Transverse colon (tissue), 4 donors: ENCODE data around the gene OR1D5. TPM values are rescaled to one million over a fixed set of nuclear protein-coding genes. Genes with fewer than 3 reads are reported as not detected.

ENCODE experiments used
- DNase-seq: peaks from one replicate; pipeline ENCODE4 v3.0.0-alpha.2; 2019
- H3K27ac ChIP-seq, 4 donors: fragments of 200-600 bp; sonication (generic); 2 replicates each; pipeline ENCODE4 v1.5.1; 2016 to 2018; ENCODE audit warnings: inconsistent platforms in 4 of 4
- H3K27me3 ChIP-seq: fragments of 200-600 bp; sonication (generic); 2 replicates; pipeline ENCODE4 v1.5.1; 2017; ENCODE audit warnings: inconsistent platforms
- H3K36me3 ChIP-seq, 4 donors: fragments of 200-600 bp; sonication (generic); 2 replicates each; pipeline ENCODE4 v1.5.1; 2017 to 2019; ENCODE audit warnings: inconsistent platforms in 4 of 4
- H3K4me1 ChIP-seq, 4 donors: fragments of 200-600 bp; sonication (generic); 2 replicates each; pipeline ENCODE4 v1.5.1; 2017 to 2020; ENCODE audit warnings: inconsistent platforms in 4 of 4
- H3K4me3 ChIP-seq, 4 donors: fragments of 200-600 bp; sonication (generic); 1 replicate in 1 of 4; 2 replicates in 3 of 4; pipeline versions ENCODE4 v1.5.1 to v1.6.1; 2017 to 2019; ENCODE audit warnings: inconsistent platforms in 4 of 4
- H3K9me3 ChIP-seq, 2 donors: fragments of 200-600 bp; sonication (generic); 2 replicates each; pipeline ENCODE4 v1.5.1; 2017 to 2019; ENCODE audit warnings: inconsistent platforms in 2 of 2
- EP300 ChIP-seq: sonication (generic); formaldehyde crosslinking; IDR thresholded peaks from one replicate; pipeline ENCODE4 v1.6.1; 2017; ENCODE audit warnings: antibody characterized with exemption, low read depth
- POLR2A ChIP-seq: fragments of 450-650 bp; IDR thresholded peaks from one replicate; pipeline ENCODE4 v1.6.1; 2016; ENCODE audit warnings: antibody characterized with exemption, mild to moderate bottlenecking, moderate library complexity
- POLR2AphosphoS5 ChIP-seq, 3 donors: sonication (generic); formaldehyde crosslinking; IDR thresholded peaks; one replicate each; pipeline ENCODE4 v1.6.1; 2016; ENCODE audit warnings: antibody characterized with exemption in 3 of 3
- WGBS, 2 donors: methylation state at CpG; one replicate each; pipeline ENCODE4 v1.1.5; 2018; ENCODE audit warnings: low coverage in 1 of 2; 5-methylcytosine and 5-hydroxymethylcytosine counted together
- in situ Hi-C, 4 donors: fragments of 200-750 bp; cut with MboI; loops; one replicate each; pipeline versions ENCODE4 v1.15.0 to v1.15.1; 2017; ENCODE audit warnings: low sequenced_read_pairs in 3 of 4, low pct_ligation_motif_present in 1 of 4, low pct_unique_long_range_greater_than_20kb in 1 of 4
- intact Hi-C: fragments of 100-400 bp; cut with DNase I; formaldehyde crosslinking; loops from one replicate; pipeline ENCODE4 v1.15.1; 2023; ENCODE audit warnings: low total_unique reads
- total RNA-seq, 4 donors: library from RNA; depleted of rRNA; stranded (reverse); fragments of >200 nt; gene quantifications; one replicate each; pipeline ENCODE4 v1.1.0, GENCODE V29; 2016
- TF ChIP-seq, protein P1 (sequence below), 5 experiments: fragments of 200-600 bp in 3 of 5; fragments of 450-650 bp in 2 of 5; sonication (generic) in 3 of 5; IDR thresholded peaks; 1 replicate in 2 of 5; 2 replicates in 3 of 5; pipeline ENCODE4 v1.5.1; 2016 to 2017; ENCODE audit warnings: antibody characterized with exemption in 5 of 5, inconsistent platforms in 3 of 5, mild to moderate bottlenecking in 2 of 5, moderate library complexity in 1 of 5

OR1D5 gene
- total RNA-seq, 4 donors from 2014 or later: not detected

DNA sequence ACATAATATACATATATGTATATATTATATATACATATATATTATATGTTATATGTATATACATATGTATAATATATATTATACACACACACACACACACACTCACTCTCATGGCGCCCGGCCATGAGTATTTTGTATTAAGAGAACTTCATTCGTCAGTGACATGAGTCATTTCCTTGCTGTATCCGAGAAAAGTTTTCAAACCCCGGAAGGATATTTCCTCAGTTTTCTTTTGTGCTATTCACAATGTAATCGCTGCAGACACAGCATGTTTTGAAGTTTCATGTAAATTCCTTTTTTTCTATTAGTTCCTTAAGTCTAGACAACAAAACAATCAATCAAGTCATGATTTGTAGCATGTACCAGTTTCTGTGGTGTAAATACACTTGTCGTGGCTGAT lies 33.3 kb downstream of the OR1D5 start:
- in situ Hi-C loops: loop anchor here in 3 of 4 donors (25.0 kb wide), 1 partner anchor 607 kb away; the partner anchor contains the start of genes CTNS (in 3 of the 3) and SHPK (in 3 of the 3)
- peaks cover 0 to 9% (median 0%) of the 10 kb centered on the region in 4 donors for H3K36me3 ChIP-seq
- WGBS, 2 donors: 83 to 85% methylated on average over 7 of the region's 7 CpGs
- no peaks in the 10 kb centered on the region for H3K9me3 ChIP-seq
- DNase-seq: no peak
- H3K4me3 ChIP-seq: no peak overlapping the region
- no peaks in the 10 kb centered on the region for H3K4me1 ChIP-seq
- TF ChIP-seq POLR2A (no peak), POLR2AphosphoS5 (IDR thresholded peaks at IDR 0.05) (no peak), EP300 (no peak)
- TF ChIP-seq, protein P1, sequence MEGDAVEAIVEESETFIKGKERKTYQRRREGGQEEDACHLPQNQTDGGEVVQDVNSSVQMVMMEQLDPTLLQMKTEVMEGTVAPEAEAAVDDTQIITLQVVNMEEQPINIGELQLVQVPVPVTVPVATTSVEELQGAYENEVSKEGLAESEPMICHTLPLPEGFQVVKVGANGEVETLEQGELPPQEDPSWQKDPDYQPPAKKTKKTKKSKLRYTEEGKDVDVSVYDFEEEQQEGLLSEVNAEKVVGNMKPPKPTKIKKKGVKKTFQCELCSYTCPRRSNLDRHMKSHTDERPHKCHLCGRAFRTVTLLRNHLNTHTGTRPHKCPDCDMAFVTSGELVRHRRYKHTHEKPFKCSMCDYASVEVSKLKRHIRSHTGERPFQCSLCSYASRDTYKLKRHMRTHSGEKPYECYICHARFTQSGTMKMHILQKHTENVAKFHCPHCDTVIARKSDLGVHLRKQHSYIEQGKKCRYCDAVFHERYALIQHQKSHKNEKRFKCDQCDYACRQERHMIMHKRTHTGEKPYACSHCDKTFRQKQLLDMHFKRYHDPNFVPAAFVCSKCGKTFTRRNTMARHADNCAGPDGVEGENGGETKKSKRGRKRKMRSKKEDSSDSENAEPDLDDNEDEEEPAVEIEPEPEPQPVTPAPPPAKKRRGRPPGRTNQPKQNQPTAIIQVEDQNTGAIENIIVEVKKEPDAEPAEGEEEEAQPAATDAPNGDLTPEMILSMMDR (IDR thresholded peaks at IDR 0.05): no peak
- no peaks in the 10 kb centered on the region for H3K27me3 ChIP-seq
- intact Hi-C loops: no loop called here
- no peak overlapping the region for H3K27ac ChIP-seq

- H3K4me3 ChIP-seq: no peak overlapping the region
- no peak overlapping the region for H3K27ac ChIP-seq
- H3K4me1 ChIP-seq: no peaks in the 10 kb centered on the region
- H3K36me3 ChIP-seq: peaks cover 0 to 9% (median 0%) of the 10 kb centered on the region in 4 donors
- TF ChIP-seq, protein P1 (IDR thresholded peaks at IDR 0.05): no peak
- TF ChIP-seq POLR2A (no peak), POLR2AphosphoS5 (IDR thresholded peaks at IDR 0.05) (no peak), EP300 (no peak)
- WGBS, 2 donors: 78 to 87% methylated on average over 5 to 19 of the region's 19 CpGs
- no peaks in the 10 kb centered on the region for H3K9me3 ChIP-seq
- DNase-seq: no peak
- no peaks in the 10 kb centered on the region for H3K27me3 ChIP-seq
- in situ Hi-C loops: loop anchor here in 3 of 4 donors (25.0 kb wide), 1 partner anchor 608 kb away; the partner anchor contains the start of genes CTNS (in 3 of the 3) and SHPK (in 3 of the 3)
- intact Hi-C loops: no loop called here
These were observed 34.0 kb downstream of the OR1D5 start for GRCh38 chr17:3029213-3029913.

DNA sequence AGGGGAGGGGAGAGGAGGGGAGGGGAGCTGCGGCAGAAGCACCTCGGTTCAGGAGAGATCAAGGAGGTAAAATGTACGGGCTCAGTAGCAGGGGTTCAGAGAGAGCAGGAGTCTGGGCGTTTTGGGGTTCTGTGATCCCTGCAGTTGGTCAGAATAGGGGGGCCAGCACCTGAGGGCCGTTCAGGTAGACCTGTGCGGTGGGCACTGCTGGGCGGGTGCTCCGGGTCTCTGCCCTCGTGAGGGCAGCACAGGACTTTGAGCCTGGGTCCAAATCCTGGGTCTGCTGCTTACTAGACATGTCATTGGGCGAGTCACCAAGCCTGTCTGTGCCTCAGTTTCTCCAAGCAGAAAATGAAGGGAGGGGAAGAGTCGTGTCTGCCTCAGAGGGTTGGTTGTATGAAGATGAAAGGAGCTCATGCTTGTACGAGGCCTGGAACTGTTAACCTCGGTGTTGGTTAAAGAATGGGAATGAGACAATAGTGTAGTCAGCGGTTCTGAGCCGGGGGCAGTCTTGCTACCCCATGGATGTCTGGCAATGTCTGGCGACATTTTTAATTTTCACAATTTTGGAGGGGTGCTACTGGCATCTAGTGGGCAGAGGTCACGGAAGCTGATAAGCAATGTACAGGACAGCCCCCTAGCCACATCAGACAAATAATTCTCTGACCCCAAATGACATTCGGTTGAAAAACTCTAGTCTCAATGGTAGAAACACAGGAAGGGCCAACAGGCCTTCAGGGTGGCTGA lies 35.4 kb downstream of the OR1D5 start:
- DNase-seq: no peak
- Histone ChIP-seq H3K4me3 (no peak overlapping the region), H3K36me3 (peaks cover 0 to 9% (median 2%) of the 10 kb centered on the region in 4 donors), H3K4me1 (no peaks in the 10 kb centered on the region), H3K9me3 (peaks cover 4 to 6% of the 10 kb centered on the region in 2 donors), H3K27me3 (no peaks in the 10 kb centered on the region), H3K27ac (no peak overlapping the region)
- in situ Hi-C loops (loop anchor here in 3 of 4 donors (25.0 kb wide), 1 partner anchor 609 kb away; the partner anchor contains the start of genes CTNS (in 3 of the 3) and SHPK (in 3 of the 3)), intact Hi-C loops (no loop called here)
- 81 to 96% methylated on average over 4 to 18 of the region's 18 CpGs for WGBS, 2 donors
- TF ChIP-seq, protein P1 (IDR thresholded peaks at IDR 0.05): no peak
- no peak for TF ChIP-seq POLR2A
- TF ChIP-seq EP300: no peak
- TF ChIP-seq POLR2AphosphoS5 (IDR thresholded peaks at IDR 0.05): no peak
